H9 (cell line): ENCODE data around the gene ACACA. TPM values are rescaled to one million over a fixed set of nuclear protein-coding genes. Genes with fewer than 3 reads are reported as not detected.

ENCODE experiments used
- DNase-seq: peaks from one replicate; pipeline ENCODE4 v3.0.0-alpha.2; 2017
- H2AFZ ChIP-seq: one replicate; pipeline ENCODE4 v1.6.1; 2013; ENCODE audit warnings: mild to moderate bottlenecking, low read length, control low read depth, moderate library complexity
- H2AK5ac ChIP-seq: 2 replicates; pipeline ENCODE4 v1.6.1; 2013; ENCODE audit warnings: low read length, control low read depth, mixed read lengths; ENCODE audit not compliant: insufficient read length
- H2BK120ac ChIP-seq: one replicate; pipeline ENCODE4 v1.6.1; 2013; ENCODE audit warnings: low read depth, mild to moderate bottlenecking, low read length, control low read depth, inconsistent platforms; ENCODE audit not compliant: poor library complexity, severe bottlenecking
- H2BK12ac ChIP-seq: 2 replicates; pipeline ENCODE4 v1.6.1; 2013; ENCODE audit warnings: low read length, control low read depth, mixed read lengths, low read depth; ENCODE audit not compliant: insufficient read length
- H2BK15ac ChIP-seq: 2 replicates; pipeline ENCODE4 v1.6.1; 2013; ENCODE audit warnings: low read depth, low read length, control low read depth
- H2BK20ac ChIP-seq: one replicate; pipeline ENCODE4 v1.6.1; 2013; ENCODE audit warnings: low read depth, mild to moderate bottlenecking, low read length, control low read depth, inconsistent platforms; ENCODE audit not compliant: poor library complexity, severe bottlenecking
- H2BK5ac ChIP-seq: 2 replicates; pipeline ENCODE4 v1.6.1; 2013; ENCODE audit warnings: low read length, control low read depth, mixed read lengths; ENCODE audit not compliant: insufficient read length
- H3K14ac ChIP-seq: 2 replicates; pipeline ENCODE4 v1.6.1; 2013; ENCODE audit warnings: low read length, control low read depth; ENCODE audit not compliant: insufficient read depth
- H3K18ac ChIP-seq: 2 replicates; pipeline ENCODE4 v1.6.1; 2013; ENCODE audit warnings: low read depth, mild to moderate bottlenecking, mixed read lengths, low read length, control low read depth; ENCODE audit not compliant: insufficient read length
- H3K23ac ChIP-seq: 2 replicates; pipeline ENCODE4 v1.6.1; 2013; ENCODE audit warnings: low read length, control low read depth, mixed read lengths, low read depth; ENCODE audit not compliant: insufficient read length
- H3K23me2 ChIP-seq: 2 replicates; pipeline ENCODE4 v1.6.1; 2013; ENCODE audit warnings: low read depth, mild to moderate bottlenecking, mixed read lengths, low read length, control low read depth; ENCODE audit not compliant: insufficient read length, poor library complexity, severe bottlenecking
- H3K27ac ChIP-seq: 2 replicates; pipeline ENCODE4 v1.5.1; 2013; ENCODE audit warnings: low read length, control low read depth, mixed read lengths, low read depth; ENCODE audit not compliant: insufficient read length
- H3K27me3 ChIP-seq: 2 replicates; pipeline ENCODE4 v1.6.1; 2013; ENCODE audit warnings: low read length, control low read depth, inconsistent platforms; ENCODE audit not compliant: insufficient read depth
- H3K4ac ChIP-seq: 2 replicates; pipeline ENCODE4 v1.6.1; 2013; ENCODE audit warnings: low read depth, mild to moderate bottlenecking, control low read depth, inconsistent platforms, low read length, moderate library complexity
- H3K4me1 ChIP-seq: 2 replicates; pipeline ENCODE4 v1.6.1; 2013; ENCODE audit warnings: low read length, control low read depth, inconsistent platforms; ENCODE audit not compliant: insufficient read depth
- H3K4me2 ChIP-seq: 2 replicates; pipeline ENCODE4 v1.6.1; 2013; ENCODE audit warnings: low read length, control low read depth, mixed read lengths; ENCODE audit not compliant: insufficient read length, insufficient read depth
- H3K56ac ChIP-seq: 2 replicates; pipeline ENCODE4 v1.6.1; 2013; ENCODE audit warnings: low read depth, mild to moderate bottlenecking, mixed read lengths, low read length, control low read depth; ENCODE audit not compliant: insufficient read length
- H3K79me1 ChIP-seq: 2 replicates; pipeline ENCODE4 v1.6.1; 2013; ENCODE audit warnings: low read depth, mild to moderate bottlenecking, moderate library complexity, low read length, control low read depth, inconsistent platforms; ENCODE audit not compliant: insufficient read depth, poor library complexity, severe bottlenecking
- H3K79me2 ChIP-seq: 2 replicates; pipeline ENCODE4 v1.6.1; 2013; ENCODE audit warnings: low read length, control low read depth, inconsistent platforms; ENCODE audit not compliant: insufficient read depth
- H3K9ac ChIP-seq: 2 replicates; pipeline ENCODE4 v1.6.1; 2013; ENCODE audit warnings: low read length, control low read depth, mixed read lengths; ENCODE audit not compliant: insufficient read length; ENCODE audit errors: extremely low read depth
- H3K9me3 ChIP-seq: one replicate; pipeline ENCODE4 v1.6.1; 2013; ENCODE audit warnings: low read depth, low read length, inconsistent platforms; ENCODE audit not compliant: control insufficient read depth
- H3T11ph ChIP-seq: one replicate; pipeline ENCODE4 v1.6.1; 2013; ENCODE audit warnings: mild to moderate bottlenecking, low read length, control low read depth, inconsistent platforms
- H4K20me1 ChIP-seq: one replicate; pipeline ENCODE4 v1.6.1; 2013; ENCODE audit not compliant: control insufficient read depth, insufficient read length, insufficient read depth
- H4K5ac ChIP-seq: 2 replicates; pipeline ENCODE4 v1.6.1; 2013; ENCODE audit warnings: low read depth, mild to moderate bottlenecking, mixed read lengths, low read length, control low read depth; ENCODE audit not compliant: insufficient read length
- H4K8ac ChIP-seq: replicated peaks from 2 replicates; pipeline ENCODE4 v1.6.1; 2013; ENCODE audit warnings: low read length, control low read depth, mixed read lengths, low read depth; ENCODE audit not compliant: insufficient read length
- H4K91ac ChIP-seq: 2 replicates; pipeline ENCODE4 v1.6.1; 2013; ENCODE audit warnings: low read depth, mild to moderate bottlenecking, moderate library complexity, mixed read lengths, low read length, control low read depth; ENCODE audit not compliant: insufficient read length
- H3K27ac Mint-ChIP-seq, 3 experiments: 2 replicates in 2 of 3; 3 replicates in 1 of 3; pipeline ENCODE4 v1.8.0; 2020 to 2021; ENCODE audit warnings: mixed read lengths in 3 of 3, mild to moderate bottlenecking in 1 of 3, moderate library complexity in 1 of 3
- H3K27me3 Mint-ChIP-seq: 2 replicates; pipeline ENCODE4 v1.8.0; 2021; ENCODE audit warnings: low read depth, mild to moderate bottlenecking, moderate library complexity, mixed read lengths
- H3K36me3 Mint-ChIP-seq, 3 experiments: 2 replicates in 2 of 3; 3 replicates in 1 of 3; pipeline ENCODE4 v1.8.0; 2020 to 2021; ENCODE audit warnings: low read depth in 3 of 3, mixed read lengths in 3 of 3; ENCODE audit not compliant: insufficient read depth in 1 of 3
- H3K4me1 Mint-ChIP-seq, 2 experiments: 2 replicates each; pipeline ENCODE4 v1.8.0; 2020; ENCODE audit warnings: mixed read lengths in 2 of 2
- H3K4me3 Mint-ChIP-seq, 2 experiments: 2 replicates in 1 of 2; 3 replicates in 1 of 2; pipeline ENCODE4 v1.8.0; 2020 to 2021; ENCODE audit warnings: mild to moderate bottlenecking in 2 of 2, mixed read lengths in 2 of 2, moderate library complexity in 1 of 2
- H3K9me3 Mint-ChIP-seq, 2 experiments: 2 replicates in 1 of 2; 3 replicates in 1 of 2; pipeline ENCODE4 v1.8.0; 2020; ENCODE audit warnings: mild to moderate bottlenecking in 2 of 2, mixed read lengths in 2 of 2, moderate library complexity in 1 of 2
- total RNA-seq: library from RNA; stranded (reverse); gene quantifications from 2 replicates; pipeline ENCODE4 v1.2.1, GENCODE V29; 2021
- TF ChIP-seq, protein P1 (sequence below): fragments of 200-600 bp; sonication (generic); conservative IDR thresholded peaks from 3 replicates; pipeline ENCODE4 v1.8.0; 2021; ENCODE audit warnings: antibody characterized with exemption, mild to moderate bottlenecking

The ACACA gene
- total RNA-seq, 1 experiment from 2014 or later = 135 TPM

DNA sequence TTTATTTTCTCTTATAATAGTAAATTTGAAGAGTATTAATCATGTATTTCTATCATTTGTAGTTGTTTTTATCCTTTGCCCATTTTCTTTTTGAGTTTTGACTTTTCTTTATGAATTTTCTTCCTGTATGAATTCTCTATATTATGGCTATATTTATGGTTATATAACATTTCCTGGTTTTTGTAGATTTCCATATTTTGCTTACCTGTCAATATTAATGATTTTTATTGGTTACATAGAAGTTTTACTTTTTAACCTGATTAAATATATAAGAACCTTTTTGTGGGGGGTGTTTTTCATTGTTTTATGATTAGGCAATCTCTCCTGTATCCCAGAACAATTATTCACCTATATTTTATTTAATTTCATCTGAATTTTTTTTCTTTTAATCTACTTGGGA, 364.7 kb downstream of the ACACA start:
- Histone ChIP-seq H3K23me2 (no peaks in the 10 kb centered on the region), H2BK12ac (no peak overlapping the region), H4K91ac (no peak overlapping the region), H4K8ac (no peak overlapping the region), H3K9me3 (no peaks in the 10 kb centered on the region), H3K79me2 (no peaks in the 10 kb centered on the region), H3K4me2 (no peak overlapping the region), H3K4me1 (peaks cover 12% of the 10 kb centered on the region; the same call in 1 of the 2 replicates), H2BK20ac (no peak overlapping the region), H3K14ac (no peak overlapping the region), H2BK5ac (no peak overlapping the region), H2BK120ac (no peak overlapping the region), H3K79me1 (no peaks in the 10 kb centered on the region), H3T11ph (no peak overlapping the region), H2AK5ac (no peak overlapping the region), H3K18ac (no peak overlapping the region), H4K5ac (no peak overlapping the region), H3K27me3 (no peaks in the 10 kb centered on the region), H3K9ac (no peak overlapping the region), H2BK15ac (no peak overlapping the region), H3K23ac (no peak overlapping the region), H3K56ac (no peak overlapping the region), H2AFZ (no peak overlapping the region), H3K4ac (no peak overlapping the region), H4K20me1 (peaks cover 3% of the 10 kb centered on the region), H3K27ac (no peak overlapping the region)
- Mint-ChIP-seq H3K27ac (no peak overlapping the region), H3K4me1 (peaks cover 30 to 33% of the 10 kb centered on the region in 2 experiments), H3K4me3 (no peak overlapping the region), H3K27me3 (no peaks in the 10 kb centered on the region), H3K36me3 (peaks cover 3 to 14% (median 4%) of the 10 kb centered on the region in 3 experiments; a peak in 6 of 7 replicates), H3K9me3 (no peaks in the 10 kb centered on the region)
- TF ChIP-seq, protein P1, sequence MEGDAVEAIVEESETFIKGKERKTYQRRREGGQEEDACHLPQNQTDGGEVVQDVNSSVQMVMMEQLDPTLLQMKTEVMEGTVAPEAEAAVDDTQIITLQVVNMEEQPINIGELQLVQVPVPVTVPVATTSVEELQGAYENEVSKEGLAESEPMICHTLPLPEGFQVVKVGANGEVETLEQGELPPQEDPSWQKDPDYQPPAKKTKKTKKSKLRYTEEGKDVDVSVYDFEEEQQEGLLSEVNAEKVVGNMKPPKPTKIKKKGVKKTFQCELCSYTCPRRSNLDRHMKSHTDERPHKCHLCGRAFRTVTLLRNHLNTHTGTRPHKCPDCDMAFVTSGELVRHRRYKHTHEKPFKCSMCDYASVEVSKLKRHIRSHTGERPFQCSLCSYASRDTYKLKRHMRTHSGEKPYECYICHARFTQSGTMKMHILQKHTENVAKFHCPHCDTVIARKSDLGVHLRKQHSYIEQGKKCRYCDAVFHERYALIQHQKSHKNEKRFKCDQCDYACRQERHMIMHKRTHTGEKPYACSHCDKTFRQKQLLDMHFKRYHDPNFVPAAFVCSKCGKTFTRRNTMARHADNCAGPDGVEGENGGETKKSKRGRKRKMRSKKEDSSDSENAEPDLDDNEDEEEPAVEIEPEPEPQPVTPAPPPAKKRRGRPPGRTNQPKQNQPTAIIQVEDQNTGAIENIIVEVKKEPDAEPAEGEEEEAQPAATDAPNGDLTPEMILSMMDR = no peak
- no peak for DNase-seq
